C1 segment of cervical spinal cord (tissue), 14 donors: Measurements from ENCODE around the gene NECTIN2.
"Not testable (repeated sequence)": the region's sequence is repeated elsewhere in the genome, so short reads cannot be mapped to it uniquely, and the experiment has no call there.

Experiments
- DNase-seq, 14 donors: peaks; one replicate each; lab custom pipeline; 2025; lab: John Stamatoyannopoulos, UW

The NECTIN2 gene

DNA sequence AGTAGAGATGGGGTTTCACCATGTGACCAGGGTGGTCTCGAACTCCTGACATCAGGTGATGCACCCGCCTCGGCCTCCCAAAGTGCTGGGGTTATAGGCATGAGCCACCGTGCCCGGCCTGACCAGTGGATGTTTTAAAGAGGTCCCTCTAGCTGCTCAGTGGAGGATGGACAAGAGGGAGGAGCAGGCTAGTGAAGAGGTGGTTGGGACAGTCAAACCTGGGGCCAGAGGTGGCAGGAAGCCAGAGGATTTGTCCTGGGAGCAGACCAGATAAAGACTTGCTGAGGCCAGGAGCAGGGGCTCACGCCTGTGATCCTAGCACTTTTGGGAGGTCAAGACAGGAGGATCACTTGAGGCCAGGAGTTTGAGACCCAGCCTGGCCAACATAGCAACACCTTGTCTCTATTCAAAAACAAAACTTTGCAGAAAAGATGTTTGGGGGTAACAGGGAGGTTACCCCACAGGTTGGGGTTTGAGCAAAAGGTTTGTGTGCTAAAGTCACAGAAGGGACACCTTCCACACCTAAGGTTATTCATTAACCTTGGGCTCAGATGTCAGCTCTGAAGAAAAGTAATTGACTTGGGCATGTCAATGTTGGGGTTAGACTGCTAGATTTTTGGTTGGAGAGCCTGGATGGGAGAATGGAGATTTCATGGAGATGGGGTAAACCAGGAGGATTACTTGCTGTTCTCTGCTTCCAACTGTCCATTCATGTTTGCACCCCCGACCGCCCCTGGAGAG is 28.2 kb upstream of the NECTIN2 start:
- DNase-seq = no peak

DNA sequence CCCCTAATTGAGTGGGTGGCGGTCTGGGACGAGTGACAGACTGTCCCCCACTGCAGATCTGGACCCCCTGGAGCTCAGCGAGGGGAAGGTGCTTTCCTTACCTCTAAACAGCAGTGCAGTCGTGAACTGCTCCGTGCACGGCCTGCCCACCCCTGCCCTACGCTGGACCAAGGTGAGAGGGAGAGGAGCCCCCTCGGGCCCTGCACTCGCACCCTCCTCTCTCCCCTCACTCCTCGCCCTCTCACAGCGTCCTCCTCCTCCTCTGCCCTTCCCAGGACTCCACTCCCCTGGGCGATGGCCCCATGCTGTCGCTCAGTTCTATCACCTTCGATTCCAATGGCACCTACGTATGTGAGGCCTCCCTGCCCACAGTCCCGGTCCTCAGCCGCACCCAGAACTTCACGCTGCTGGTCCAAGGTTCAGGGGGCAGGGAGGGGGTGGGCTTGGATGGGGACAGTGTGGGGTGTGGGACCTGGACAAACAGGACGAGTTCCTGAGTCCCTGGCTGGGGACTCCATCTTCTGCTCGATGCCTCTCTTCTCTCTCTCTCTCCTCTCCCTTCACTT is 27.5 kb upstream of the NECTIN2 start:
- no peak for DNase-seq

DNA sequence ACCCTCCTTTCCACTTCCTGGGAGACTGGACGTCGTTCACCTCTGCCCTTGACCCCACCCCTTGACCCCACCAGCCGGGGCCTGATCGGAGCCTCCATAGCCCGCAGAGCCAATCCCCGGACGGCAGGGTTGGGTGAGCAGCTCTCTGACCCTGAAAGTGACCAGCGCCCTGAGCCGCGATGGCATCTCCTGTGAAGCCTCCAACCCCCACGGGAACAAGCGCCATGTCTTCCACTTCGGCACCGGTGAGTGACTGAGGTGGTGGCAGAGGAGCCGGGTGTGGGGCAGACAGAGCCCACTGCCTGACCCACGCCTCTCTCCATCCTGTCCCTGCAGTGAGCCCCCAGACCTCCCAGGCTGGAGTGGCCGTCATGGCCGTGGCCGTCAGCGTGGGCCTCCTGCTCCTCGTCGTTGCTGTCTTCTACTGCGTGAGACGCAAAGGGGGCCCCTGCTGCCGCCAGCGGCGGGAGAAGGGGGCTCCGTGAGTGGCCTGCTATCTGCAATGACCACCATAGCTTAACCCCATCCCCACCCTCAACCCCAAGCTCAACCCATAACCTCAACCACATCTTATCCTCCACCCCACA is 26.8 kb upstream of the NECTIN2 start:
- no peak for DNase-seq

DNA sequence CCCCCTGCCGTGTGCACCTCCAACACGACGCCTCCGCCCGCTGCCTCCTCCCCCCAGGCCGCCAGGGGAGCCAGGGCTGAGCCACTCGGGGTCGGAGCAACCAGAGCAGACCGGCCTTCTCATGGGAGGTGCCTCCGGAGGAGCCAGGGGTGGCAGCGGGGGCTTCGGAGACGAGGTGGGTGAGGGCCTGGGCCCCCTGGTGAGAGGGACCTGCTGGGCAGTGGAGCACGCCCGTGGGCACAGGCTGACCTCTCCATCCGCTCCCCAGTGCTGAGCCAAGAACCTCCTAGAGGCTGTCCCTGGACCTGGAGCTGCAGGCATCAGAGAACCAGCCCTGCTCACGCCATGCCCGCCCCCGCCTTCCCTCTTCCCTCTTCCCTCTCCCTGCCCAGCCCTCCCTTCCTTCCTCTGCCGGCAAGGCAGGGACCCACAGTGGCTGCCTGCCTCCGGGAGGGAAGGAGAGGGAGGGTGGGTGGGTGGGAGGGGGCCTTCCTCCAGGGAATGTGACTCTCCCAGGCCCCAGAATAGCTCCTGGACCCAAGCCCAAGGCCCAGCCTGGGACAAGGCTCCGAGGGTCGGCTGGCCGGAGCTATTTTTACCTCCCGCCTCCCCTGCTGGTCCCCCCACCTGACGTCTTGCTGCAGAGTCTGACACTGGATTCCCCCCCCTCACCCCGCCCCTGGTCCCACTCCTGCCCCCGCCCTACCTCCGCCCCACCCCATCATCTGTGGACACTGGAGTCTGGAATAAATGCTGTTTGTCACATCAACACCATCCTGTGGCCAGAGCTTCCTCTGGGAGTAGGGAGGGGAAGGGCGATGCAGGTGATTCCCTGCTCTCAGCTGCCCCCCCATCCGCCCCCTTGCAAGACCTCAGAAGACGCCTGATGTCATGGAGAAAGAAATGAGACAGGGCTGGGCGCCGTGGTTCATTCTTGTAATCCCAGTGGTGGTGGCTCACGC is 25.2 kb upstream of the NECTIN2 start:
- DNase-seq = no peak

DNA sequence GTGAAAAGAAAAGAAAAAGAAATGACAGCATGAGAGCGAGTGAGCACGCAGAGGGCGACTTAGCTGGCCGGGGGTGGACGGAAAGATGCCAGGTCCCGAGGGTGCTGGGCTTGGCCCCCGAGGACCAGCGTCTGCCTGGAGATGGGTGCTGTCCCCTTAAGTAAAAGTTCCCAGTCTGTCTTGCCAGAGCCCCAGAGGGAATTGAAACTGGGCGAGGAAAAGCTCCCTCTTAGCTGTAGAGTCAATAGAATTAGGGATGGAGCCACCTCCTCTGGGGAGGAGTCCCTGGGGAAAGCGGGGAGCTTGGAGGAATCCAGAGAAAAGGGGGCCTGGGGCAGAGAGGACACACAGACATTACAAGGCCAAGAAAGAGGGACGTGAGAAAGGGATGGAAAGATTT is 23.9 kb upstream of the NECTIN2 start:
- DNase-seq = no peak

DNA sequence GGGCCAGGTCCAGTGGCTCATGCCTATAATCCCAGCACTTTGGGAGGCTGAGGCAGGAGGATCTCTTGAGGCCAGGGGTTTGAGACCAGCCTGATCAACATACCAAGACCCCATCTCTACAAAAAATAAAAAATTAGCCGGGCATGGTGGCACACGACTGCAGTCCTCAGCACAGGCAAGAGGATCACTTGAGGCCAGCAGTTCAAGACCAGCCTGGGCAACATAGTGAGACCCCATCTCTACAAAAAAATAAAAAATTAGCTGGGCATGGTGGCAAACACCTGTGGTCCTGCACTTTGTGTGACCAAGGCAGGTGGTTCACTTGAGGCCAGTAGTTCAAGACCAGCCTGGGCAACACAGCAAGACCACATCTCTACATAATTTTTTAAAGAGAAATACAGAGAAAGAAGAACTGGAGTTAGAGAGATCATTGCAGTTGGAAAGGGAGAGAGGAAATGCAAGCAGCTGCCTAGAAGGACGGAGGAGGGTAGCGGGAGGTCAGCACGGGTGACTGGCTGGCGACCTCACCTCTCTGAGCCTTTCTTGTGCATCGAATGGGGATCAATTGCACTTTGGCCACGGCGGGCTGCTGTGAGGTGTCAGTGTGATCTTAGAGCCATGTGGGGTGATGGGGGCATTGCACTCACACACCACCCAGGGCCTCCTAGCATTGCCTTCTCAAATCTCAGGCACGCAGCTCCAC is 23.3 kb upstream of the NECTIN2 start:
- no peak for DNase-seq

DNA sequence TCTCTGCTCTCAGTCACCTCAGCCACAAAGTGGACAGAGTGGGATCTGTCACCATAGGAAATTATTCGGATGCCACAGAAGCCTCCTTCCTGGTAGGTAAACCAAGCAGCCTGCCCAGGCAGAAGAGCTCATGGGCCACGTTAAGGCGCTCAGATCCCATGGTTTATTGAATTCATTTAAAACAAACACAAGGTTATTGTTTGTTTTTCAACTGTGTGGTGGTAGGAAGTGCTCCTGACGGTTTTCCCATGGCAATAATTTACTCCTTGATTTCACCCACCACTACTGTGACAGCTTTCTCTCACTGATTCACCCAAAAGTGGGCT is 22.8 kb upstream of the NECTIN2 start:
- no peak for DNase-seq

DNA sequence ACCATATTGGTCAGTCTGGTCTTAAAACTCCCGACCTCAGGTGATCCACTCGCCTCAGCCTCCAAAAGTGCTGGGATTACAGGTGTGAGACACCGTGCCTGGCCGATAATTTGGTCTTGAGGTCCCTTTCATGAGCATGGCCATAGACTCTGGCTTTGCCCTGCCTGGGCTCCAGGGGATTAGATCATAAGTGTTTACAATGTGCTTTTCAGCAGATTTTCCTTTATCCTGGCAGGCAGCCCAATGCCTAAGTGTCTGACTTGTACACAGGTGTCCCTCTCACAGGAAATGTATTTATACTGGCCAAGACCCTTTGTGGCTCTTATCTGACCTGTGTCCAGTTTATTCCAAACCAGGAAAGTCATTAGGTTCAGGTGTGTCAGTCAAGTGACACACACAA is 21.3 kb upstream of the NECTIN2 start:
- no peak for DNase-seq

DNA sequence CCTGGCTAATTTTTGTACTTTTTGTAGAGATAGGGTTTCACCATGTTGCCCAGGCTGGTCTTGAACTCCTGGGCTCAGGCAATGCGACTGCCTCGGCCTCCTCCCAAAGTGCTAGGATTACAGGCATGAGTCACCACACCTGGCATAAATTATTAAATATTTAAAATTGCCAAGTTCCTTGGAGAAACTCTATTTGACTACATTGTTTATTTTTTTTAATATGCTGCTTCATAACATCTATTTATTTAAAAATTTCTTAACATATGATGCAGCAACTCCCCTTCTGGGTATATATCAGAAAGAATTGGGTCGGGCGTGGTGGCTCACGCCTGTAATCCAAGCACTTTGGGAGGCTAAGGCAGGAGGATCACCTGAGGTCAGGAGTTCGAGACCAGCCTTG is 13.2 kb upstream of the NECTIN2 start:
- DNase-seq = not testable (repeated sequence)

DNA sequence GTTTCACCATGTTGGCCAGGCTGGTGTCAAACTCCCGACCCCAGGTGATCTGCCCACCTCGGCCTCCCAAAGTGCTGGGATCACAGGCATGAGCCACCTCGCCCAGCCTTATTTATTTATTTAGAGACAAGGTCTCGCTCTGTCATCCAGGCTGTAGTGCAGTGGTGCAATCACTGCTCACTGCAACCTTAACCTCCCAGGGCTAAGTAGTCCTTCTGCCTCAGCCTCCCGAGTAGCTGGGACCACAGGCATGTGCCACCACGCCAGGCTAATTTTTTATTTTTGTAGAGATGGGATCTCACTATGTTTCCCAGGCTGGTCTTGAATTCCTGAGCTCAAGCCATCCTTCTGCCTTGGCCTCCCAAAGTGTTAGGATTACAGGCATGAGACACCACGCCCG is 11.7 kb upstream of the NECTIN2 start:
- not testable (repeated sequence) for DNase-seq

DNA sequence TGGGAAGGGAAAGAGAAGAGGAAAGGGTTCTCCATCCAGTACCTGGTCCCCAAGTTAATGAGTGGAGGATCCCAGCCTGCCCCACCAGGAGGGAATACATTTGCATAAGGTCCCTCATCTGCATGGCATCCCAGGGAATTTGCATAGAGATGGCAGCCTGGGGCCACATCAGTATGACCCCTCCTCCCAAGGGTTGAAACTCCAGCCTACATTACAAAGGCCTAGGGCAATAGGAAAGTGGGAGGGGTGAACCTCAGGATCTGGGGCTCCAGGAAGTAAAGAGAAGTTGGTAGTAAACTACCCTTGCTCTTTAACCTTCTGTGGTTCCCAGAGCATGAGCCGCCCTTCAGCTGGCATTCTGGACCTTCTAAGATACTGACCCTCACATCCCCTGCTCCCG is 6.8 kb upstream of the NECTIN2 start:
- DNase-seq = no peak

DNA sequence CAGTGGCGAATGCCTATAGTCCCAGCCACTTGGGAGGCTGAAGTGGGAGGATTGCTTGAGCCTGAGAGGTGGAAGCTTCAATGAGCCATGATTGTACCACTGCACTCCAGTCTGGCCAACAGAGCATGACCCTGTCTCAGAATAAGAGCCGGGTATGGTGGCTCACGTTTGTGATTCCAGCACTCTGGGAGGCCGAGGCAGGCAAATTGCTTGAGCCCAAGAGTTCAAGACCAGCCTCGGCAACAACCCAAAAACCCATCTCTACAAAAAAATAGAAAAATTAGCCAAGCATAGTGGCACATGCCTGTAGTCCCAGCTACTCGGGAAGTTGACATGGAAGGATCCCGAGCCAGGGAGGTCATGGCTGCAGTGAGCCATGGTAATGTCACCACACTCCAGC is 5.3 kb upstream of the NECTIN2 start:
- no peak for DNase-seq

DNA sequence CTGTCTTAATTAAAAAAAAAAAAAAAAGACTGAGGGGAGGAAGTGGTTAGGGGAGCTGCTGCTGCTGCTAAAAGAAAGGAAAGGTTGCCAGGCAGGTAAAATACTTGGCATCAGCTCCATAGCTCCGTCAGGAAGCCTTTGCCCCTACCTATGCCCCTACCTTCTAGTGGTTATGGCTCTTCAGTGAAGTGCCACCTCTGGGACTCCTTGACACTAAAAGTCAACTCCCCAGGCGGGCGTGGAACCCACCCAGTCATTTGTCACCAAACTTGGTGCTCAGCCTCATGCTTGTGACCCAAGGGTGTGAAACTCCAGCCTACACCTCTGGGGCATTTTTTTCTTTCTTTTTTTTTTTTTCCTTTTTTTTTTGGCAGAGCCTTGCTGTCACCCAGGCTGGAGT is 4.9 kb upstream of the NECTIN2 start:
- DNase-seq = no peak

DNA sequence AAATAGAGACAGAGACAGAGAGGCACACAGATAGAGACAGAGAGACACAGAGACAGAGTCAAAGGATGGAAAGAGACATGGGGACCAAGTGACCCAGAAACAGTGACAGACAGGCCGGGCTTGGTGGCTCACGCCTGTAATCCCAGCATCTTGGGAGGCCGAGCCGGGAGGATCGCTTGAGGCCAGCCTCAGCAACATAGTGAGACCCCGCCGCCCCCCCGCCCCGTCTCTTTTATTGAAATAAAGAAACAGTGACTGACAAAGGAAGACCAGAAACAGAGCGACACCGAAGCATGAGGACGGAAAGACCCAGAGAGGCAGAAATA is 848 bp upstream of the NECTIN2 start:
- DNase-seq = no peak

DNA sequence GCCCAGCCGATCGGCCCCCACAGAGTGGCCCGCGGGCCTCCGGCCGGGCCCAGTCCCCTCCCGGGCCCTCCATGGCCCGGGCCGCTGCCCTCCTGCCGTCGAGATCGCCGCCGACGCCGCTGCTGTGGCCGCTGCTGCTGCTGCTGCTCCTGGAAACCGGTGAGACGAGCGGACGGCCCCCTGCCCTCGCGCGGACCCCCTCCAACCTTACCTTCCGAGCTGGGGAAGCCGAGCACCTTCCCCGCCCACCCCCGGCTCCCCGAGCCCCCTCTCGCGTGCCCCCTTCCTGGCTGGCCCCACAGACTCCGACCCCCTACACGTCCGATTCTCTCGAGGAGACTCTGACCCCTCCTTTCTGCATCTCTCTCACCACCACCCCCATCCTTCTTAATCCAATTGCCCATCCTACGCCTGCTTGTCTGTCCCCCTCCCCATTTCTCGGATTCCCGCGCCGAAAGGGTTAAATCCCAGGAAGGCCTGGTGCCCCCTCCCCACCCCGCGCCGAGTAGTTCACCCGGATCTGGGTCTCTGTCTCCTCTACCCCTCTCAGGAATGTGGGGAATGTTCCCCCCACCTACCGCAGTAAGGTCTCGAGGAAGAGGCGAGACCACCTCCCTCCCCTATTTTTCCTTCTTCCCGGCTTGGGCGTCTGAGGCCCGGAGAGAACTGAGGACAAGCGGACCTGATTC is 502 bp downstream of the NECTIN2 start:
- peak in 1 of 14 donors; percentile 5 for DNase-seq

DNA sequence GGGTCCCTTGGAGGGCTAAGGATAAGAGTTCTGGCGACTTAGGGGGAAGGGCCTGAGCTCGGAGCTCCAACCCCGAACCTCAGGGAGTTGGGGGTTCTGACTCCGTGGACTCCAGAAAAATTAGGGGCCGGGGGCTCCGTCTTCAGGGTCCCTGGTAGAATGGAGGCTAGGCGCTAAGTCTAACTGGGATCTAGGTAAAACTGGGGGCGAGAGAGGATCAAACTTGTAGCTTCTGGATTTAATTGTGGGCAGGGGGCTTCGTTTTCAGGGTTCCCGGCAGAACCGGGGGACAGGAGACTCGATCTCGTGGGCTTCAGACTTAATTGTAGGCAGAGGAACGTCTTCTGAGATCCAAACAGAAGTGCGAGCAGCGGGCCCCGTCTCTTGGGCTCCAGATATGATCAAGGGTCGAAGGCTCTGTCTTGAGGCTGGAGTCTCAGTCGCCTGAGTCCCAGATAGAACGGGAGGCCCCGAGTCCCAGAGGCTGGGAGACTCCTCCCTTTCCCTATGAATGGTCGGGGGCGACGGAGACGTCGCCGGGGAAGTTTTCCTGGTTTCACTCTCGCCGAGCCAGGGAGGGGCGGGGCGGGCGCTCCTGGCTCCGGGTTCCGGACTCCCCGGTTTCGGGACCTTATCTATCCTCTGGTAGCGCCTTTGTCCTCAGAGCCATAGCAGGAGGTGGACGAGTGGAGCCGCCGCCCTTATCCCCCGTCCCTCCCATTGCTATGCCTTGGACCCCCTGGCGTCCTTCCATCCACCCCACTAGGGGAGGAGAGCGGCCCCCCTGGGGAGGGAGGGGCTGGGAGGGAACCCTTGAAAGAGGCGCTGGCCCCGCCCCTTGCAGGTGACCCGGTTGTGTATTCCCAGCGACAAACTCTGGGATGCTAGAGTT is 1.3 kb downstream of the NECTIN2 start:
- DNase-seq = peak in 4 of 14 donors; percentile 23 to 48 (median 31)

DNA sequence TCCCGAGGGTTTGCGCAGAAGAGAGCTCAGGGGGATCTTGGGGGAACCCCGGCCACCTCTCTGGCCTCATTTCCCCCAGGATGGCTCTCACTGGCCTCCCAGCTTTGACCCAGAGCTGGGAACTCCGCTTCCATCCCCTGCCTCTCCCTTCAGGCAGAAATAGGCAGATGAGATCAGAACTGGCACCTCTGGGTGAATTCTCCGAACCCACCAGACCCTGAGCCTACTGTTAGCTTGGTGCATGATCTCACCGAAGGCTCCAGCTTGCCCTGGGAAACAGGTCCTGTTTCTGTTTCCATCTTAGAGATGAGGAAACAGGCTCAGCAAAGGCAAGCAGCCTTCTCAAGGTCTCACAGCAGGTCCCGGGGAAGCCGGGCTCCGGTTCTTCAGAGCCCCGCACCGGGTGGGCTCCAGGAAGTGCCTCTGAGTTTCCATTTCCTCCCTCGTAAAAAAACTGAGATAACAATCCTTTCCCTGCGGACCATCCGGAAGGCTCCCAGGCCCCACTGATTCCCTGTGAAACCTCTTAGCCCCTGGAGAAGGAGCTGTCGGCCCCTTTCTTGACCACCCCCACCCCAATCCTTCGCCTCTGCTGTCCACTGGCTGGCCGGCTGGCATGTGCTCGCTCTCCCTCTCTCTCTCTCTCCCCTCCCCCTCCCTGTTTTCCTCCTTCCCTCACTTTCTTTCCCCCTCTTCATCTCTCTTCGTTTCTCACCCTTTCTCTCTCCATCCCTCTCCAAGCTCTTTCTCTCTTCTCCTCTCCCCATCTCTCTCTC is 2.1 kb downstream of the NECTIN2 start:
- DNase-seq = peak in 2 of 14 donors; percentile 28 to 41

DNA sequence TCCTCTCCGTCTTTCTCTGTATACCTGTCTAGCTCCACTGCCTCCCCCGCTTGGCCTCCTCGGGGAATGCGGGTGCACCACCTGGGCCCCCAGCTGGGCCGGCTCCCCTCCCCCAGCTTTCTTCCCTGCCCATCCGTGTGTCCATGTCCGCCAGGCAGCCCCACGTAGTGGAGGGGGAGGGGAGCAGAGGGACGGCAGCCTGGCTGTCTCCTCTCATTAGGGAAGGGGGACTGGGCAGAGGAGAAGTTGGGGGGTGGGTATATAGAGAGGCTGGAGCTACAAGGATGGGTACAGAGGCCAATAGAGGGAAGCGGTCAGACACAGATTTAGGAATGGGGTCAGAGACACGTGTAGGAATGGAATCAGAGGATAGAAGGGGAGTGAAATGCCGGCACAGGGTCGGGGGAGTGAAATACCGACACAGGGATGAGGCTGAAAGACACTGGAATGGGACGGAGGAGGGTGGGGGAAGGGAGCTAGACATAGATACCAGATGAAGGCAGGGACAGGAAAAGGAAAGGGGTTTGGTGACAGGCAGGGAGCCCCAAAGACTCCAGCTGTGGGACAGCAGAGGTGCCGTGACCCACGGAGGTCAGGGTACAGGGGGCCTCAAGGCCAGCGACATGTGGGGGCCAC is 2.8 kb downstream of the NECTIN2 start:
- DNase-seq = no peak

DNA sequence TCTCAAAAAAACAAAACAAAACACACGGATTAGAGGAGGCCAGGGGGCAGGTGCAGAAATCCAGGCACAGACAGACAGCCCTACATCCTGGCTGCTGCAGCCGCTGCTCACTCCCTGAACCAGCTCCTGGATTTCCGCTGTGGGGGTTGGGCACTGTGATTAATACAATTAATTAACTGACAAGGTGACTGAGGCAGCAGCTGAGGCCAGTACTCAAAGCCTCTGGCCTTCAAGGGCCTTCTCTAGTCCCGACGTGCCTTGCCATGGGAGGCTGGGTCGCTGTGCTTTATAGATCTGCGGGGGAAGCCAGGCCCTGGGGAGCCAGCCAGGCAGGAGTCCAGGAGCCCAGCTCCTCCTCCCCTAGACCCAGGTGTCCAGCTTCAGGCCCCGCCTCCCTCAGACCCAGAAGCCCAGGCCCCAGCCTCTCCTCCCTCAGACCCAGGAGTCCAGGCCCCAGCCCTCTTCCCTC is 4.6 kb downstream of the NECTIN2 start:
- no peak for DNase-seq
